ENCODE measurements around the gene RAB37.

- no peak for TF ChIP-seq HDGF (IDR thresholded peaks at IDR 0.05; ENCODE audit: borderline replicate concordance)
- TF ChIP-seq SP1 (IDR thresholded peaks at IDR 0.05) = no peak
- no peak for TF ChIP-seq ARNT (IDR thresholded peaks at IDR 0.05)
- no peak for TF ChIP-seq FOXK2 (IDR thresholded peaks at IDR 0.05)
- TF ChIP-seq ZNF384 (IDR thresholded peaks at IDR 0.05) = no peak
- no peak for TF ChIP-seq L3MBTL2 (conservative IDR thresholded peaks at IDR 0.05)
- no peak for TF ChIP-seq BHLHE40 (IDR thresholded peaks at IDR 0.05; ENCODE audit: borderline replicate concordance)
- TF ChIP-seq SUZ12 (IDR thresholded peaks at IDR 0.05) = no peak
Measured at GRCh38 chr17:74744714-74745547, 7.9 kb downstream of the RAB37 start.
